Measurements from ENCODE around the gene ADARB2.

ADARB2 gene

DNA sequence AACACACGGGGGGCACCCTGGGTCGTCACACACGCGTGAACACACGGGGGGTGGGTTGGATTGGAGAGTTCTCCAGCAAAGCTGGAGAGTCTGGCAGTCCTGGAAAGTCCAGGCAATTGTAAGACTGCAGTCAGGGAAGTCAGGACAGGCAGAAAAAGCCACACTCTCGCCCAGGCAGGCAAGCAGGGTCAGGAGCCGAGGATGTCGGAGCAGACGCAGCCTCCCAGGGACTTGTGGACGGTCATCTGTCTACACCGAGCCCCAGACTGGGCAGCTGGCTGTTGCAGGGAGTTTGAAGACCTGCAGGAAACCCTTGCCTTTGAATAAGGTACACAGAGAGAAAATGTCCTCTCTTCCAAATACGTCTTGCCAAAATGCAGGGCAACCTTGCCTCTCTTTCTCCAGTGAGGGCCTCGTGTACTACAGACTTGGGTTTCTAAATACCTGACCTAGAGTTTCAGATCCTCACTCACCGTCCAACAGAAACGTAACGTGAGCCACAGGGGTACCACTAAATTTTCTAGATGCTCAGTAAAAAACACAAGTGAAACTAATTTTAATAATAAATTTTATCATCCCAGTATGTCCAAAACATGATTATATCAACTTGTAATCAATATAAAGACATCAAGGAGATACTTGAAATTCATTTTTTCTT is 176.7 kb downstream of the ADARB2 start:
- DNase-seq: no peak

GRCh38 chr10:1559761-1560160 is 177.6 kb downstream of the ADARB2 start:
- no peak for DNase-seq

DNA sequence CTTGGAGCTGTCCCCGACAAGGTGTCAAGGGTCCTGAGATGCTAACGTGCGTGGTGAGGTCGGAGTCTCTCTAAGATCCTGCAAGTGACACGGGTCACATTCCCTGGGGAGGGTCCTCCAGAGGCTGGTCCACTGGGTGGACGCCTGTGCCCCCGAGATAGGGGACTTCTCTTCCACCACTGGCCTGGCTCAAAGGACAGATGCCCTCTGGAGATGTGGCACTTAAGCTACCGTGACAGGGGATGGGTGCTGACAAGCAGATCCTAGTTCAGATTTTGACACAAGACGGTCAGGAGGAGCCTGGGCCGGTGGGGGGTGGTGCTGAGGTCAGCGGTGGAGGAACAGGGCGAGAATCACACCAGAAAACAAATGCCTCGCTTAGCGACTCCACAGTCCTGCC is 178.0 kb downstream of the ADARB2 start:
- DNase-seq: no peak

DNA sequence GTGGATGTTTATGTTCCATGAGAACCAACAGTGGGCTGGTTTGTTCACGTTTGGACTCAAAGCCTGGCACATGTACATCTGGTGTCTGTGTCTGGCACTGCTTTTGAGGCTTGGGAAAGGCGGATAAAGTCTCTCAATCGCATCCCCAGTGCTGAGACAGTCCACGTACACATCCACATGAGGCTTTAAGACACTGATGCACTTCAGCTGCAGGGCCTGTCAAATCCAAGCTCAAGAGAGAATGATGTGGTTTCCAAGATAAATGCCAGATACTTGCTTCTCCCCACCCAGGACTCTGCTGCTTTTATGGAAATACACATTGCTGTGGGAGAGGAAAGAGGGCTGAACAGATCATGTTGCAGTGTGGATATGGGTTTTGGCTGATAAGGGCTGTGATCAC is 178.4 kb downstream of the ADARB2 start:
- DNase-seq: no peak

- DNase-seq: no peak
Measured at GRCh38 chr10:1557081-1557480, 180.2 kb downstream of the ADARB2 start.

DNA sequence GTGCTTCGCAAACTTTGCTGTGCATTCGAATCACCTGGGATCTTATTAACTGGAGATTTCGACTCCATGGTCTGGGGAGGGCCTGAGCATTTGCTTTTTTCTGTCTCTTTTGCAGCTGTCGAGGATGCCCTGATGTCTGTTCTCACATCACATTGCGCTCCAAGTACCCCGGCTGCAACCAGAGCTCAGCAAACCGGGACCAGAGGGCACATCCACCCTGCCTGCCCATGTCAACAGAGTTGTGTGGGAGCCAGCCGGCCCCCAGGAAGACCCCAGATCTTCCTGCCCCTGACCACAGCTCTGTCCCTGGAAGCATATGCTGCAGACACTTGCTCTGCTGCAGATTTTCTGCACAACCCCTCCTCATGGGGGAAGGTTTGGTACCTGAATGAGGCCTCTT is 180.8 kb downstream of the ADARB2 start:
- DNase-seq: no peak

GRCh38 chr10:1553951-1554350 is 183.4 kb downstream of the ADARB2 start:
- DNase-seq: no peak

DNA sequence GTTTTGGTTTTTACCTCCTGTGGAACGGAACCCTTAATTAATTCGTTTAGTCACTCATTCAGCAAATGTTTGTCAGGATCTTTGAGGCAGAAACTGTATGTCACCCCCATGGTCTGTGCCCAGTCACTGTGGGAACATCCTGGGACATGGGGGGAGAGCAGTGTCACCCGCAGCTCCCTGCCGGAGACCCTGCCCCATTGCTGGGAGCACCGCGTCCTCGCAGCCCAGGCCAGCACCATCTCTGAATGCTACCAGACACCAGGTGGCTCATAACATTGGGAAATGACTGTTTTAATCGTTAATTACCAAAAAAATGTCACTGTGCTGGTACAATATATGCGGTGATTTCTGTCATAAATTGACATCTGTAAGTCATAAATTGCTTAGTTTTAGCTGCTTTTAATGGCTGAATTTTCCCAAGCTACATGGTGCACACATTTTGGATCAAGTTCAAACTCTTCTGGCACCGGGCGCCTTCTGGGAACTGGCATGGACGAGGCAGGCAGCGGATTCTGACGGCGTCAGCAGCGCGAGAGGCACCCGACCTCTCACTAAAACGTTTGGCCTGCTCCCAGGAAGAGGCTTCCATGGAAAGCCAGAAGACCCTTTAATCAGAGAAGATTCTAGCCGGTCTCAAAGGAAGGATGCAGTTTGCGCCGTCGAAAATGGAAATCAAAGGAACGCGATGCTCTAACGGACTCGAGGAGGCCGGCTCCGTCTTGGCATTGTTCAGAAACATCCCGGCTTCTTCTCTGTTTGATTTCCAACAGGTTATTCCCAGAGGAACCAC is 184.2 kb downstream of the ADARB2 start:
- DNase-seq: no peak

DNA sequence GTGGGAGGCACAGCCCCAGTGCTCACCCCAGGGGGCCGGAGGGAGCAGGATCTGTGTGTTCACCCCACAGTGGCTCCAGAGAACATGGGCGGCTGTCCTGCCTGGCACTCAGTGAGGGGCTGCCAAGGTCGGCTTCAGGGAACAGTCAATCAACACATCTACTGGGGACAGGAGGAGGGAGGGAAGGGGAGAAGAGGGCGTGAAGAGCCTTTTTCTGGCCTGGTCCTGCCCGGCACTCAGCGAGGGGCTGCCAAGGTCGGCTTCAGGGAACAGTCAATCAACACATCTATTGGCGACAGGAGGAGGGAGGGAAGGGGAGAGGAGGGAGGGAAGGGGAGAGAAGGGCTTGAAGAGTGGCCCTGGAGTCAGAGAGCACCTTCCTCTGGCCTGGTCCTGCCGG is 184.9 kb downstream of the ADARB2 start:
- DNase-seq: no peak

DNA sequence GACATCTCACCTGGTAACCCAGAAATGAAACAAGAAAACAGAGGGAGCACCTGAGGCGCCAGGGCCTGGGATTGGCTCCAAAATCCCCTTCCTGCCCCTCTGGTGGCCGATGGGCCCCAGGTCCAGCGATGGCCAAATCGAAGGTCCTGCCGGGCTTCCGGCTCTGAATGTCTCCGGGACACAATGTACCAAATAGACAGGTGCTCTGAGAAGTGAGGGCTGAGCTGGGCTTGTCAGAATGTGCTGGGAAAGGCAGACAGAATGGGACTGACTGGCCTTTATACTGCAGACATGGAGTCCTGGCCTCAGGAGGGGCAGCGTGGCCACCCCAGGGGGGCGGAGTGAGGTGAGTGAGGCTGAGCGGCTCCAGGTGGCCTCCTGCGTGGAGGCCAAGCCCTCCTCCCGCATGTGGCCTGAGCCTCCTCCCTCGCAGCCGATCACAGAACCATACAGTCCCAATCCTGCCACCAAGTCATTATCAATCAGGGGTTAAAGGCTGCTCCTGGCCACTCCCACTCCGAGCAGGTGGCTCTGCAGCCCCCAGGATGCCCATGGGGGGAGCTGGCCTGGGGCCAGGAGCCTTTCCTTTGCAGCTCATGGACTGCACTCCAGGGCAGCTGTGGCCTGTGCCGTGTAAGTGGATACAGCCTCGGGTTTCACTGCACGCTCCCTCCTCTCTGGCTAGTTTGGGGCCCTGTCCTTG is 185.5 kb downstream of the ADARB2 start:
- DNase-seq: no peak

- no peak for DNase-seq
Measured at GRCh38 chr10:1550616-1551015, 186.7 kb downstream of the ADARB2 start.

DNA sequence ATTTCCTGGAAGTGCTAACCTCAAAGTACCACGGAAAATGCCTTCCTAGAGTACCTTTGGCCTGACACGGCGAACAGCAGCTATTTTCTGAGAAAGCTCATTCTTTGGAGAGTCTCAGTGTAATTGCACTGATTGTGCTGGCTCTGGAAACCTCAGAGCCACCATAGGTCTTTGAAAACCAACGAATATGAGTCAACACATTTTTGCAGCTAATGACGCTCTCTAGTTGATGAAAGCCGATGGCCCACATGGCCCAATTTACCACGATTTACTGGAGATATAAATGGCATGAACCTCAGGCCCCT is 187.1 kb downstream of the ADARB2 start:
- DNase-seq: no peak

DNA sequence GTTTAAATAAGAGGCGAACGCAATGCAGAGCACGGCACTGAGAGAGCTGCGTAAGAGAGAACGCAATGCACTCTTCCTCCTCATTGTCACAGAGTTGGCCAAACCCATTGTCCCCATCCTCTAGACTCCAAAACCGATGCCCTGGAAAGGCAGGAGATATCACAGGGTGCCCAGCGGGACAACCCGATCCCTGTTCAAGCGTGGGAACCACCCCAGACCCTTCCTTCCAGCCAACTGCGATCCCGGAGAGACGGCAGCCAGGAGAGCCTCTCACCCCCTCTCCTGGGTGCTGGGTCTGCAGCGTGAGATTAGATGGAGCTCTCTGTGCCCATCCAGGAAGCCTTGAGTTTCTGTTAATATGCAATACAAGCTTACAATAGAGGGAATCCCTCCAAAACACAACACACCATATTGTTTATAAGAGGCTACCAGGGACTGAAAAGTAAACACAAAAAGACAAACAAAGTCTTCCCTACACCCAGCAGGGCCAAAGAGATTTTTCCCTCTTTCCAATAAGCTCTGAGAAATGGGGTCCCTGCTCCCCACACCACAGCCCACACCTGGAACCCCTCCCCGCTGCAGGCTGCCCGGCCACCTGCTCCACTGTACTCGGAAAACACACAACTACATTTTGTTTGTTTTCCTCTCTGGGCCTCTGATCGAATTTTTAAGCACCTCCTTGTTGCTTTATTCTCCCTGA is 187.6 kb downstream of the ADARB2 start:
- DNase-seq: no peak

DNA sequence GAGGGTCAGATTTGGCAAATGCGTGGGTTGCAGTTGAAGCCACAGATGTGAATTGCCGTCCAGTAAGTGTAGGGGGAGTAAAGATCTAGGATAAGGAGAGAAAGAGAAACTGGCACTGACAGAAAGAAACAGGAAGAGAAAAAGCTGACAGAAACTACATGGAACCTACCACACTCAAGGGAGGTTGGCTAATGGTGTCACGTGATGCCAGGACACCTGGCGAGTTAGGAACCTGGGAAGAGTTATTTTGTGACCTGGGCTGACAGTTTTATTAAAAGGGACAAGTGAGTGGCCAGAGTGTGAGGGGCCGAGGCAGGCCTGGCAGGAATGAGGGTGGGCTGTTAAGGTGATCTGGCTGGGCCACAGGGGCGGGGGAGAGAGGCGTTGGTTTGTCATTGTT is 188.7 kb downstream of the ADARB2 start:
- no peak for DNase-seq

- DNase-seq: no peak
Measured at GRCh38 chr10:1548146-1548545, 189.2 kb downstream of the ADARB2 start.

- DNase-seq: no peak
Measured at GRCh38 chr10:1546431-1547110, 190.8 kb downstream of the ADARB2 start.

DNA sequence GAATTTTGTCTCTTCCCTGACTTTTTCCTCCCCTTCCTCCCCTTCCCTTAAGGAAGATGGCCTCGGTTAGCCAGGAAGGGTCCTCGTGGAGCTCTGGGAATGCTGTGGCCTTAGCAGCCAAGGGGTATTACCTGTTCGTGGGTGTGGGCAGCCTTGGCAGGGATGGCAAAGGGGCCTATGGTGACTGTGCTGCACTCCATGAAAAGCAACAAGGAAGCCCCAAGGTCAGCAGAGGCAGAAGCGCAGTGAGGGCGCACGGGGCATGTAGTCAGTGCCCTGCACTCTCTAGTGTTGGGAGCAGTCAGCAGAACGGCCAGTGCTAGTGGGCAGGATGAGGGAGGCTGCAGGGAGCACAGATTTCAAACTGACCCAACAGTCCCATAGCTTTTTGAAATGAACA is 191.8 kb downstream of the ADARB2 start:
- no peak for DNase-seq

GRCh38 chr10:1544929-1545328 is 192.4 kb downstream of the ADARB2 start:
- no peak for DNase-seq

DNA sequence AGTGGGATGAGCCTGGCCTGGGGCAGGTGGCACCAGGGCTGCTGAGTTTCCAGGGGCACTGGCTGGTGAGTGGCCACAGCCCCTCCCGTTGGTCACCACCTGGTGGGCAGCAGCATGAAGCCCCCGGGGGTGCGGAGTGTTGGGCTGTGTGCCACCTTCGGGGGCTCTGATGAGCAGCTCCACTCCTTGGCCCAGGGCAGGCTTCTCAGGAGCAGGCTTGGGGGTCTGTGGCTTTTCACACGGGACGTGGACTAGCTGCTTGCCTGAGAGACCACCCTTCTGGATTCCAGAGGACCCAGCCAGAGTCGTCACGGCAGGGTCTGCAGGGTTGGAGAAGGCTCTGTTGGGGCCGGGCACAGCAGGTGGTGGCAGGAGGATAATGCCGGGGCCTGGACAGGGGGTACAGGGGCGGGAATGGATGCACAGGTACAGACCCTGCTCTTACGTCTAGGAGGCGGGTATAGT is 193.1 kb downstream of the ADARB2 start:
- no peak for DNase-seq

GRCh38 chr10:1543596-1543995 is 193.7 kb downstream of the ADARB2 start:
- no peak for DNase-seq

- DNase-seq: no peak
Measured at GRCh38 chr10:1542941-1543340, 194.4 kb downstream of the ADARB2 start.

DNA sequence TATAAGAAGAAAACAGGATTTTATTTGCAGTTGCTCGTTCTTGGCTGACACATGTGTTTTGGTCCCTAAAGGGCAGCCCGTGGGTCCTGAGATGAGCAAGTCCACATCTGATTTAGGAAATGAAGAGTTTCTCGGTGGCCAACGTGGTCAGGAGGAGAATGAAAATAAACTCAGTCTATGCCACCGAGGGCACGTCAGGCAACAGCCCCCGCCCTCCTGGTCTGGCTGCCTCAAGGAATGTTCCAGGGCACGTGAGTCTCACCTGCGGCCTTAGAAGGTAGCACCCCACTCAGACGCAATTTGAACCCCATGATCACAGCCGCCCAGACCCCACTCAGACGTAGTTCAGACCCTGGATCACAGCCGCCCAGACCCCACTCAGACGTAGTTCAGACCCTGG is 197.2 kb downstream of the ADARB2 start:
- no peak for DNase-seq

GRCh38 chr10:1539216-1539615 is 198.1 kb downstream of the ADARB2 start:
- no peak for DNase-seq
